Activated CD8-positive, alpha-beta memory T cell treated with anti-CD3 and anti-CD28 coated beads, Interleukin-2, amount 10 ng/mL, durations not matched to agents 7 days and 5 days (primary cell): ENCODE data around the gene PHF3. TPM values are rescaled to one million over a fixed set of nuclear protein-coding genes. Genes with fewer than 3 reads are reported as not detected.

Experiments
- ATAC-seq: fragments of 150-1000 bp; cut with Tn5 transposase; one replicate; pipeline ENCODE4 v1.10.0; 2021; ENCODE audit warnings: moderate library complexity
- CTCF ChIA-PET: fragments of 350-600 bp; sonication (Branson Sonifier 250); formaldehyde crosslinking; loops from one replicate; lab custom pipeline; 2021; ENCODE audit warnings: antibody characterized with exemption; lab: Charles Lee
- DNase-seq: peaks from one replicate; pipeline ENCODE4 v3.0.0-alpha.2; 2020
- H3K27ac Mint-ChIP-seq: one replicate; pipeline ENCODE4 v1.8.0; 2021; ENCODE audit warnings: mild to moderate bottlenecking, mixed read lengths
- H3K27me3 Mint-ChIP-seq: one replicate; pipeline ENCODE4 v1.8.0; 2021; ENCODE audit warnings: mixed read lengths
- H3K36me3 Mint-ChIP-seq: one replicate; pipeline ENCODE4 v1.8.0; 2021; ENCODE audit warnings: mild to moderate bottlenecking, mixed read lengths
- H3K4me1 Mint-ChIP-seq: one replicate; pipeline ENCODE4 v1.8.0; 2021; ENCODE audit warnings: mixed read lengths
- H3K4me3 Mint-ChIP-seq: one replicate; pipeline ENCODE4 v1.8.0; 2021; ENCODE audit warnings: mild to moderate bottlenecking, moderate library complexity, mixed read lengths
- H3K9me3 Mint-ChIP-seq: one replicate; pipeline ENCODE4 v1.8.0; 2022; ENCODE audit warnings: low read depth, mixed read lengths
- total RNA-seq, 2 experiments: library from RNA; stranded (reverse); gene quantifications; one replicate each; pipeline ENCODE4 v1.2.3, GENCODE V29; 2021

Gene PHF3
- total RNA-seq, 2 experiments from 2014 or later: 48.1 to 48.2 TPM

DNA sequence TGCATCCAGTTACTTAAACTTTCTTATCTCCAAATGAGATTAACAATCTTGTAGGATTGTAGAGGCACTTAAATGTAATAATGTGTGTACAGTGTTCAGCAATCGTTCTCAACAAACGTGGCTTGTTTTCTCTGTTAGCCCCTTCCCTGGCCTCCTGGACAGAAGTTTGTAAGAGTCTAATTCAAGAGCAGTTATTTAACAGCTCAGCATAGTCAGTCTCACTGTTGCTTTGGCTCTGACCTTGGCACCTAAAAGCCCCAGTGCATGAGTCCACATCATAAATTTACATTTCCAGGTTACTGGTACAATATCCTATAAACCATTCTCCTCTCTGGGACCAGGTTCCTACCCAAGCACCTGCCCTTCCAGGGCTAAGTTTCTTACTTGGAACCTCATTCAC lies 11.5 kb upstream of the PHF3 start:
- no peak for ATAC-seq
- no peak for DNase-seq
- CTCF ChIA-PET: no interaction called here
- Mint-ChIP-seq H3K27me3 (peaks cover 16% of the 10 kb centered on the region), H3K9me3 (no peaks in the 10 kb centered on the region), H3K4me3 (no peak overlapping the region), H3K4me1 (no peaks in the 10 kb centered on the region), H3K27ac (no peak overlapping the region), H3K36me3 (no peaks in the 10 kb centered on the region)

- no peaks in the 10 kb centered on the region for H3K9me3 Mint-ChIP-seq
- no peak for ATAC-seq
- DNase-seq: no peak
- CTCF ChIA-PET: no interaction called here
- H3K27ac Mint-ChIP-seq: no peak overlapping the region
- H3K27me3 Mint-ChIP-seq: no peaks in the 10 kb centered on the region
- H3K4me3 Mint-ChIP-seq: no peak overlapping the region
- H3K4me1 Mint-ChIP-seq: peaks cover 11% of the 10 kb centered on the region
- no peaks in the 10 kb centered on the region for H3K36me3 Mint-ChIP-seq
Measured at GRCh38 chr6:63630466-63630865, 5.1 kb upstream of the PHF3 start.

GRCh38 chr6:63634630-63635029 lies 972 bp upstream of the PHF3 start:
- Mint-ChIP-seq H3K4me3 (peak overlapping the region; percentile 93), H3K27ac (peak overlapping the region; percentile 84), H3K36me3 (peaks cover 5% of the 10 kb centered on the region), H3K9me3 (no peaks in the 10 kb centered on the region), H3K27me3 (no peaks in the 10 kb centered on the region), H3K4me1 (peaks cover 34% of the 10 kb centered on the region)
- DNase-seq (no peak), ATAC-seq (no peak)
- CTCF ChIA-PET: interaction anchor here (2.3 kb wide), 1 partner anchor 36 kb away, joined by 21 read pairs; no protein-coding TSS in a partner anchor

- DNase-seq (peak; percentile 41), ATAC-seq (peak; percentile 31)
- H3K9me3 Mint-ChIP-seq: no peaks in the 10 kb centered on the region
- H3K27ac Mint-ChIP-seq: peak overlapping the region; percentile 84
- no peaks in the 10 kb centered on the region for H3K27me3 Mint-ChIP-seq
- peak overlapping the region; percentile 93 for H3K4me3 Mint-ChIP-seq
- H3K4me1 Mint-ChIP-seq: peaks cover 40% of the 10 kb centered on the region
- CTCF ChIA-PET: interaction anchor here (0.9 to 2.3 kb wide), 6 partner anchors 13 to 129 kb away, joined by 3 to 21 read pairs (median 3); no protein-coding TSS in a partner anchor
- H3K36me3 Mint-ChIP-seq: peaks cover 5% of the 10 kb centered on the region
Measured at GRCh38 chr6:63635215-63635587, 401 bp upstream of the PHF3 start.

DNA sequence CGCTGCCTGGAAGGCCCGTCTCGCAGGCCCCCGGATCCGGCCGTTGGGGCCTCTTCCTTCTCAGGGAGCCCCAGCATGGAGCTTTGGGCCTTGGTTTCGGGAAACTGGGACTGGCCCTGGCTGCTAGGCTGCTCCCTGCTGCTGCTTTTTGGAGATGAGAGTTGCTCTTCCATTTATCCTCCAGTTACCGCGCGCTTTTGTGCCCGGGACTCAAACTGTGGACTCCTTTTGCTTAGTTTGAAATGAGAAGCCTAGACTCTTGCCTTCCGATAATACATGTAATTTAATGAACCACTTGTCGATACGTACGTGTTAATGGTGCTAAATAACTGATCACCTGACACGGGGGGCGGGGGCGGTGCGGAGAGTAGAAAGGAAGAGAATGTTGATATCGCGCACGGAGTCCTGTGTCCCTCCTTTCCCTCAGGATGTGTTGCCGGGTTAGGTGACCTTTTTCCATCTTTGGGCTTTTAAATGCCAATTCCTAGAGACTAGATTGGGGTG lies 968 bp downstream of the PHF3 start:
- peaks cover 48% of the 10 kb centered on the region for H3K4me1 Mint-ChIP-seq
- H3K4me3 Mint-ChIP-seq: peak overlapping the region; percentile 93
- peak overlapping the region; percentile 94 for H3K27ac Mint-ChIP-seq
- H3K27me3 Mint-ChIP-seq: no peaks in the 10 kb centered on the region
- CTCF ChIA-PET: interaction anchor here (2.3 kb wide), 1 partner anchor 39 kb away, joined by 8 read pairs; no protein-coding TSS in a partner anchor
- DNase-seq (peak; percentile 77), ATAC-seq (peak; percentile 11)
- peaks cover 8% of the 10 kb centered on the region for H3K36me3 Mint-ChIP-seq
- no peaks in the 10 kb centered on the region for H3K9me3 Mint-ChIP-seq

- no peaks in the 10 kb centered on the region for H3K27me3 Mint-ChIP-seq
- peaks cover 48% of the 10 kb centered on the region for H3K4me1 Mint-ChIP-seq
- peaks cover 8% of the 10 kb centered on the region for H3K36me3 Mint-ChIP-seq
- peak overlapping the region; percentile 32 for H3K27ac Mint-ChIP-seq
- no peaks in the 10 kb centered on the region for H3K9me3 Mint-ChIP-seq
- H3K4me3 Mint-ChIP-seq: peak overlapping the region; percentile 45
- no peak for DNase-seq
- CTCF ChIA-PET: interaction anchor here (2.3 kb wide), 1 partner anchor 40 kb away, joined by 8 read pairs; no protein-coding TSS in a partner anchor
- ATAC-seq: no peak
Measured at GRCh38 chr6:63637865-63638445, 2.4 kb downstream of the PHF3 start.

DNA sequence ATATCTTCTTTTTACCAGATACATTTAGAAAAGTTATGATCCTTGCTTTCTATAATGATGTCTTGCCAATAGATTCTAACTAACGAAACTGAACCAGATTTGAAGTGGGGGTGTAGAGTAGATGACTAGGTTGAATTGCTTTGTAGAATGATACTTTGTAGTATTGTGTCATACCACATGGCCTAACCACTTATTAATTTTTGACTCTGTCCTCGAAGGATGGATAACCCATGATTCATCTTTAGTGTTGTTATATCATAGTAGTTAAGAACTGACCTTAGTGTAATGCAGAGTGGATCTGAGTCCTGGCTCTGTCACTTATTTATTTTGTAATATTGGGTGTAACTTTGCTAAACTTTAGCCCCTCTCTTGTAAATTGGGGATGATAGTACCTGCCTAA lies 4.5 kb downstream of the PHF3 start:
- Mint-ChIP-seq H3K27ac (no peak overlapping the region), H3K4me1 (peaks cover 56% of the 10 kb centered on the region), H3K36me3 (peaks cover 8% of the 10 kb centered on the region), H3K27me3 (no peaks in the 10 kb centered on the region), H3K4me3 (no peak overlapping the region), H3K9me3 (no peaks in the 10 kb centered on the region)
- ATAC-seq (no peak), DNase-seq (no peak)
- CTCF ChIA-PET: no interaction called here

DNA sequence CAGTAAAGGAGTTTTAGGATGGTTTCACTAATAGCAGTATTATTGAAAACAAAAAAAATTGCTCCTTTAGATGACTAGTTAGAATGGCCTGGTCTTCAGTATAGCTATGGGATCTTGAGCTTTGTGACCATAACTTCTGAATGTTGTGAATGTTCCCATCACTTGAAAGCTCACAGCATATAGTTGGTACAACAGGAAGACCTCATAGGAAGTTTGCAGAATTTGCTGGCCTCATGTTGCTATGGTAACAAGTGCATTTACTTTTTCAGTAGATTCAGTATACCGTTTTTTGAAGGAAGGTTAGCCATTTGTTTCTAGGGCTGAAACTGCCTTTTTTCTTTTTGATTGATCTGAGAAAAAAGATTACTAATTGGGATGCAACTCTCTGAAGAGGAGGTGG lies 8.3 kb downstream of the PHF3 start:
- Mint-ChIP-seq H3K4me1 (peaks cover 38% of the 10 kb centered on the region), H3K27ac (no peak overlapping the region), H3K36me3 (peaks cover 6% of the 10 kb centered on the region), H3K9me3 (no peaks in the 10 kb centered on the region), H3K4me3 (no peak overlapping the region), H3K27me3 (no peaks in the 10 kb centered on the region)
- CTCF ChIA-PET: interaction anchor here (1.5 kb wide), 1 partner anchor 46 kb away, joined by 5 read pairs; no protein-coding TSS in a partner anchor
- DNase-seq (no peak), ATAC-seq (peak; percentile 23)

- no peaks in the 10 kb centered on the region for H3K9me3 Mint-ChIP-seq
- peaks cover 32% of the 10 kb centered on the region for H3K4me1 Mint-ChIP-seq
- H3K36me3 Mint-ChIP-seq: peaks cover 6% of the 10 kb centered on the region
- H3K27me3 Mint-ChIP-seq: no peaks in the 10 kb centered on the region
- no peak overlapping the region for H3K27ac Mint-ChIP-seq
- no peak for ATAC-seq
- H3K4me3 Mint-ChIP-seq: no peak overlapping the region
- CTCF ChIA-PET: interaction anchor here (1.5 kb wide), 1 partner anchor 46 kb away, joined by 5 read pairs; no protein-coding TSS in a partner anchor
- DNase-seq: no peak
Measured at GRCh38 chr6:63644668-63645326, 9.2 kb downstream of the PHF3 start.

GRCh38 chr6:63649269-63649668 lies 13.7 kb downstream of the PHF3 start:
- H3K4me1 Mint-ChIP-seq: peaks cover 24% of the 10 kb centered on the region
- H3K9me3 Mint-ChIP-seq: peaks cover 3% of the 10 kb centered on the region
- CTCF ChIA-PET: interaction anchor here (1.3 kb wide), 1 partner anchor 51 kb away, joined by 4 read pairs; no protein-coding TSS in a partner anchor
- H3K27ac Mint-ChIP-seq: no peak overlapping the region
- no peaks in the 10 kb centered on the region for H3K27me3 Mint-ChIP-seq
- H3K36me3 Mint-ChIP-seq: peaks cover 29% of the 10 kb centered on the region
- ATAC-seq (no peak), DNase-seq (no peak)
- no peak overlapping the region for H3K4me3 Mint-ChIP-seq

- DNase-seq: no peak
- Mint-ChIP-seq H3K9me3 (peaks cover 3% of the 10 kb centered on the region), H3K4me3 (no peak overlapping the region), H3K36me3 (peaks cover 32% of the 10 kb centered on the region), H3K4me1 (peaks cover 22% of the 10 kb centered on the region), H3K27me3 (no peaks in the 10 kb centered on the region), H3K27ac (no peak overlapping the region)
- CTCF ChIA-PET: interaction anchor here (1.3 kb wide), 1 partner anchor 51 kb away, joined by 4 read pairs; no protein-coding TSS in a partner anchor
- no peak for ATAC-seq
Measured at GRCh38 chr6:63649847-63650265, 14.3 kb downstream of the PHF3 start.

GRCh38 chr6:63652980-63653379 lies 17.4 kb downstream of the PHF3 start:
- no peak for ATAC-seq
- peaks cover 23% of the 10 kb centered on the region for H3K4me1 Mint-ChIP-seq
- H3K4me3 Mint-ChIP-seq: no peak overlapping the region
- CTCF ChIA-PET: no interaction called here
- H3K36me3 Mint-ChIP-seq: peaks cover 37% of the 10 kb centered on the region
- no peaks in the 10 kb centered on the region for H3K27me3 Mint-ChIP-seq
- no peak overlapping the region for H3K27ac Mint-ChIP-seq
- peaks cover 6% of the 10 kb centered on the region for H3K9me3 Mint-ChIP-seq
- no peak for DNase-seq

- Mint-ChIP-seq H3K4me1 (peaks cover 19% of the 10 kb centered on the region), H3K36me3 (peaks cover 30% of the 10 kb centered on the region), H3K4me3 (no peak overlapping the region), H3K27ac (no peak overlapping the region), H3K27me3 (no peaks in the 10 kb centered on the region), H3K9me3 (peaks cover 3% of the 10 kb centered on the region)
- CTCF ChIA-PET: no interaction called here
- DNase-seq: no peak
- ATAC-seq: no peak
Measured at GRCh38 chr6:63660757-63661156, 25.2 kb downstream of the PHF3 start.
